ENCODE measurements around the gene F12.

GRCh38 chr5:177380805-177381126 is 28.6 kb downstream of the F12 start:
- TF ChIP-seq, protein P1, sequence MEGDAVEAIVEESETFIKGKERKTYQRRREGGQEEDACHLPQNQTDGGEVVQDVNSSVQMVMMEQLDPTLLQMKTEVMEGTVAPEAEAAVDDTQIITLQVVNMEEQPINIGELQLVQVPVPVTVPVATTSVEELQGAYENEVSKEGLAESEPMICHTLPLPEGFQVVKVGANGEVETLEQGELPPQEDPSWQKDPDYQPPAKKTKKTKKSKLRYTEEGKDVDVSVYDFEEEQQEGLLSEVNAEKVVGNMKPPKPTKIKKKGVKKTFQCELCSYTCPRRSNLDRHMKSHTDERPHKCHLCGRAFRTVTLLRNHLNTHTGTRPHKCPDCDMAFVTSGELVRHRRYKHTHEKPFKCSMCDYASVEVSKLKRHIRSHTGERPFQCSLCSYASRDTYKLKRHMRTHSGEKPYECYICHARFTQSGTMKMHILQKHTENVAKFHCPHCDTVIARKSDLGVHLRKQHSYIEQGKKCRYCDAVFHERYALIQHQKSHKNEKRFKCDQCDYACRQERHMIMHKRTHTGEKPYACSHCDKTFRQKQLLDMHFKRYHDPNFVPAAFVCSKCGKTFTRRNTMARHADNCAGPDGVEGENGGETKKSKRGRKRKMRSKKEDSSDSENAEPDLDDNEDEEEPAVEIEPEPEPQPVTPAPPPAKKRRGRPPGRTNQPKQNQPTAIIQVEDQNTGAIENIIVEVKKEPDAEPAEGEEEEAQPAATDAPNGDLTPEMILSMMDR (IDR thresholded peaks at IDR 0.05; ENCODE audit: insufficient read depth, low read length) = no peak
- TF ChIP-seq SPI1 (IDR thresholded peaks at IDR 0.05; ENCODE audit: borderline replicate concordance, low read depth) (no peak), POLR2AphosphoS5 (IDR thresholded peaks at IDR 0.05; ENCODE audit: low read depth) (no peak), GABPA (IDR thresholded peaks at IDR 0.05; ENCODE audit: low read depth) (no peak)
- TF ChIP-seq, protein P2, sequence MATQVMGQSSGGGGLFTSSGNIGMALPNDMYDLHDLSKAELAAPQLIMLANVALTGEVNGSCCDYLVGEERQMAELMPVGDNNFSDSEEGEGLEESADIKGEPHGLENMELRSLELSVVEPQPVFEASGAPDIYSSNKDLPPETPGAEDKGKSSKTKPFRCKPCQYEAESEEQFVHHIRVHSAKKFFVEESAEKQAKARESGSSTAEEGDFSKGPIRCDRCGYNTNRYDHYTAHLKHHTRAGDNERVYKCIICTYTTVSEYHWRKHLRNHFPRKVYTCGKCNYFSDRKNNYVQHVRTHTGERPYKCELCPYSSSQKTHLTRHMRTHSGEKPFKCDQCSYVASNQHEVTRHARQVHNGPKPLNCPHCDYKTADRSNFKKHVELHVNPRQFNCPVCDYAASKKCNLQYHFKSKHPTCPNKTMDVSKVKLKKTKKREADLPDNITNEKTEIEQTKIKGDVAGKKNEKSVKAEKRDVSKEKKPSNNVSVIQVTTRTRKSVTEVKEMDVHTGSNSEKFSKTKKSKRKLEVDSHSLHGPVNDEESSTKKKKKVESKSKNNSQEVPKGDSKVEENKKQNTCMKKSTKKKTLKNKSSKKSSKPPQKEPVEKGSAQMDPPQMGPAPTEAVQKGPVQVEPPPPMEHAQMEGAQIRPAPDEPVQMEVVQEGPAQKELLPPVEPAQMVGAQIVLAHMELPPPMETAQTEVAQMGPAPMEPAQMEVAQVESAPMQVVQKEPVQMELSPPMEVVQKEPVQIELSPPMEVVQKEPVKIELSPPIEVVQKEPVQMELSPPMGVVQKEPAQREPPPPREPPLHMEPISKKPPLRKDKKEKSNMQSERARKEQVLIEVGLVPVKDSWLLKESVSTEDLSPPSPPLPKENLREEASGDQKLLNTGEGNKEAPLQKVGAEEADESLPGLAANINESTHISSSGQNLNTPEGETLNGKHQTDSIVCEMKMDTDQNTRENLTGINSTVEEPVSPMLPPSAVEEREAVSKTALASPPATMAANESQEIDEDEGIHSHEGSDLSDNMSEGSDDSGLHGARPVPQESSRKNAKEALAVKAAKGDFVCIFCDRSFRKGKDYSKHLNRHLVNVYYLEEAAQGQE (IDR thresholded peaks at IDR 0.05; ENCODE audit: insufficient replicate concordance, low read depth) = no peak

Measured in HL-60 (cell line).